Measurements from ENCODE around the gene ABCG4. TPM values are rescaled to one million over a fixed set of nuclear protein-coding genes. Genes with fewer than 3 reads are reported as not detected.

The ABCG4 gene
- total RNA-seq, 1 donor from 2014 or later: 1.3 TPM

DNA sequence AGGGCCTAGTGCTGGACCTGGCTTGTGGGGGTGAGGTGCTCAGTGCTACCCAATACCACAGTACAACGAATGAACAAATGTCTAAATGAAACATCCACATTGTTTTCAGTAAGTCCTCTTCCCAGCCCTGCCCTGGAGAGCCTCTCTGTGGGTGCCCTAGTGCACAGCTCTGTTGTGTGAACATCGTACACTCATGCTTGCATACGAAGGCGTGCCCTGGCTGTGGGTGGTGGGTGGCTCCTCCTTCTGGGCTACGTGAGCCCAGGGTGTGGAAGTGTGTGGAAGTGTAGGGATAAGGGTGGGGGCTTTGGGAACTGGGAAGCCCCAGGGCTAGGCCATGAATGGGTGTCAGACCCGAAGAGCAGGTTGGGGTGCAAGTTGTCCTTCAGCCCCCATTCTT, 19.1 kb downstream of the ABCG4 start:
- H3K27ac Mint-ChIP-seq: peak overlapping the region; percentile 71

DNA sequence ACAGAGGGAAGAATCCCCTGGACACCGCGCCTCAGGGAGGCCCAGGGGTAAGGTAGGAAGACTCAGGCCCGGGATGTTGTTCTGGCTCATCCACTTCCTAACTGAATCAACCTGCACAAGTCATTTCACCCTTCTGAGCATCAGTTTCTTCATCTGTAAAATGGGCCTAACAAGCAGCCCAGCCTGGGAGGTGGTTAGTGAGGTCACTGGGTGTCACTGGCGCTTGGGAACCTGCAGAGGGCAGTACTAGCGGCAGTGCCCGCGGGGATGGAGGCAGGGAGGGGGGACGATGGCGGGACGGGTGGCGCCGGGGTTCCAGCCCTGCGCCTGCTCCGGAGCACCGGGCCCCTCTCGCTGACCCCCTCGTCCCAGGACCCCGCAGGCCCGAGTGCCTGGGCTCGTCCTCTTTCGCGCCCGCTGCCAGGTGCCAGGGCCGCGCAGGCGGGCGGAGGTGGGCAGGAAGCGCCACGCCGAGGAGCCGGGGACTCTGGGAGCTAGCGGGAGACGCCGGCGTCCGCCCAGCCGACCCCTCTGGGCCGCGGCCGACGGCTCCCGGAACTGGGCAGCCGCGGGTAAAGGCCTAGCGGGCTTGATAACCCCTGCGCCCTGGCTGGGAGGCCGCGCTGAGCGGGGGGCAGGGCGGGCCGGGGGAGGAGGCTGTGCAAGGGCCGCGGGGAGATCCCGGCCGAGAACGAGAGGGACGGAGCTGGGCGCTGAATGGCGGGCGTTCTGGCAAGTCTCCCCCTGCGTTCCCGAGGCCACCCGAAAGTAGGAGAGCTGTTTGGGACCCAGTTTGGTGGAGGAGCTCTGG, 19.8 kb downstream of the ABCG4 start, which contains the start of gene NLRX1:
Gene NLRX1 (plus strand): TSS at position 255 of the 811 bp plus-strand sequence. CDS start 2,679 bp downstream, outside the sequence.
- TF ChIP-seq, protein P1, sequence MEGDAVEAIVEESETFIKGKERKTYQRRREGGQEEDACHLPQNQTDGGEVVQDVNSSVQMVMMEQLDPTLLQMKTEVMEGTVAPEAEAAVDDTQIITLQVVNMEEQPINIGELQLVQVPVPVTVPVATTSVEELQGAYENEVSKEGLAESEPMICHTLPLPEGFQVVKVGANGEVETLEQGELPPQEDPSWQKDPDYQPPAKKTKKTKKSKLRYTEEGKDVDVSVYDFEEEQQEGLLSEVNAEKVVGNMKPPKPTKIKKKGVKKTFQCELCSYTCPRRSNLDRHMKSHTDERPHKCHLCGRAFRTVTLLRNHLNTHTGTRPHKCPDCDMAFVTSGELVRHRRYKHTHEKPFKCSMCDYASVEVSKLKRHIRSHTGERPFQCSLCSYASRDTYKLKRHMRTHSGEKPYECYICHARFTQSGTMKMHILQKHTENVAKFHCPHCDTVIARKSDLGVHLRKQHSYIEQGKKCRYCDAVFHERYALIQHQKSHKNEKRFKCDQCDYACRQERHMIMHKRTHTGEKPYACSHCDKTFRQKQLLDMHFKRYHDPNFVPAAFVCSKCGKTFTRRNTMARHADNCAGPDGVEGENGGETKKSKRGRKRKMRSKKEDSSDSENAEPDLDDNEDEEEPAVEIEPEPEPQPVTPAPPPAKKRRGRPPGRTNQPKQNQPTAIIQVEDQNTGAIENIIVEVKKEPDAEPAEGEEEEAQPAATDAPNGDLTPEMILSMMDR (conservative IDR thresholded peaks at IDR 0.05): peak; percentile 84
- peaks cover 7% of the 10 kb centered on the region for H3K4me1 Mint-ChIP-seq (ENCODE audit: unreplicated experiment)
- DNase-seq (ENCODE audit: extremely low spot score, unreplicated experiment): peak; percentile 83
- H3K4me3 Mint-ChIP-seq: peak within 1 kb of the TSS; percentile 89
- H3K27me3 Mint-ChIP-seq: no peaks in the 10 kb centered on the region
- peak within 1 kb of the TSS; percentile 84 for H3K27ac Mint-ChIP-seq
- no peaks in the 10 kb centered on the region for H3K36me3 Mint-ChIP-seq
- no peaks in the 10 kb centered on the region for H3K9me3 Mint-ChIP-seq

More for the DNA sequence above, 19.1 kb downstream of the ABCG4 start:
- H3K27me3 Mint-ChIP-seq: no peaks in the 10 kb centered on the region
- peak overlapping the region; percentile 79 for H3K4me3 Mint-ChIP-seq
- TF ChIP-seq, protein P1 (conservative IDR thresholded peaks at IDR 0.05): no peak
- DNase-seq (ENCODE audit: extremely low spot score, unreplicated experiment): no peak
- H3K36me3 Mint-ChIP-seq: no peaks in the 10 kb centered on the region
- H3K9me3 Mint-ChIP-seq: no peaks in the 10 kb centered on the region
- peaks cover 7% of the 10 kb centered on the region for H3K4me1 Mint-ChIP-seq (ENCODE audit: unreplicated experiment)

DNA sequence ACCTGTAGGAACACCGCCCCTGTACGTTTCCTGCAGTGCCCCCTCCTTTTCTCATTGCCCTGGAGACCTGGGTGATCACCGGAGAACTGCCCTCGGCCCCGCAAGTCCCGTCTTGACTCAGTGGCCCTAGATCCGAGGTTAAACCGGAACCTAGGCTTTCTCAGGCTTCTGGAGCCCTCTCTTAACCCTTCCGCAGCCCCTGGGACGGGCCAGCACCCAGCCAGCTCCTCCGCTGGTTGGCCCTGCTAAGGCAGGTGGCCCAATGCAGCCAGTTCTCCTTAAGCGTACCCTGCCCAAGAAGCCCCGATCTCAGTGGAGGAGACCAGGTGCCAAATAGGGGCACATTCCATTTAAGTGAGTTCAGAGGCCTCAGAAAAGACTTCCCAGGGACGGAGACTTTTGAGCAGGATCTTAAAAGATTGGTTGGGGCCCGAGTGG, 20.4 kb downstream of the ABCG4 start:
- TF ChIP-seq, protein P1 (conservative IDR thresholded peaks at IDR 0.05): no peak
- peak overlapping the region; percentile 84 for H3K27ac Mint-ChIP-seq
- no peaks in the 10 kb centered on the region for H3K9me3 Mint-ChIP-seq
- no peak for DNase-seq (ENCODE audit: extremely low spot score, unreplicated experiment)
- H3K36me3 Mint-ChIP-seq: no peaks in the 10 kb centered on the region
- H3K4me1 Mint-ChIP-seq (ENCODE audit: unreplicated experiment): peaks cover 7% of the 10 kb centered on the region
- no peaks in the 10 kb centered on the region for H3K27me3 Mint-ChIP-seq
- peak overlapping the region; percentile 89 for H3K4me3 Mint-ChIP-seq

DNA sequence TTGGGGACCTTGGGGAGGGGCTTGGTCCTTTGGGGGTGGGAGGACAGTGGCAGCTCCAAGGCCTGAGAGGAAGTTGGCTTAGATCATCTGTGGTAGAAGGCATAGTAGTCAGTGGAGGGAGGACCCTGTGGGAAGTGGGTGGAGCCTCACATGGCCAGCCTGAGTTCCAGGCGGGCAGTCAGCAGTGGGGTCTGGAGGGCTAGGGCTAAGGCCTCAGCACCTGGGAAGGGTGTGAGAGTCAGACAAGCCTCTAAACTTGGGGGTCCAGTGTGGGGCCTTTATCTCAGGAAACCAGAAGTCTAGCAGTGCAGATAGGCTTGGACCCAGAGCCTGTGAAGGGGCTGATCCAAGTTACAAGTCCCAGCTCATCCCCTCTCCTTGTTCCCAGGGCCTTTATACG, 23.7 kb downstream of the ABCG4 start:
- H3K4me1 Mint-ChIP-seq (ENCODE audit: unreplicated experiment): peaks cover 14% of the 10 kb centered on the region
- no peaks in the 10 kb centered on the region for H3K36me3 Mint-ChIP-seq
- no peak overlapping the region for H3K27ac Mint-ChIP-seq
- no peaks in the 10 kb centered on the region for H3K9me3 Mint-ChIP-seq
- TF ChIP-seq, protein P1 (conservative IDR thresholded peaks at IDR 0.05): no peak
- no peak for DNase-seq (ENCODE audit: extremely low spot score, unreplicated experiment)
- H3K27me3 Mint-ChIP-seq: no peaks in the 10 kb centered on the region
- H3K4me3 Mint-ChIP-seq: no peak overlapping the region

DNA sequence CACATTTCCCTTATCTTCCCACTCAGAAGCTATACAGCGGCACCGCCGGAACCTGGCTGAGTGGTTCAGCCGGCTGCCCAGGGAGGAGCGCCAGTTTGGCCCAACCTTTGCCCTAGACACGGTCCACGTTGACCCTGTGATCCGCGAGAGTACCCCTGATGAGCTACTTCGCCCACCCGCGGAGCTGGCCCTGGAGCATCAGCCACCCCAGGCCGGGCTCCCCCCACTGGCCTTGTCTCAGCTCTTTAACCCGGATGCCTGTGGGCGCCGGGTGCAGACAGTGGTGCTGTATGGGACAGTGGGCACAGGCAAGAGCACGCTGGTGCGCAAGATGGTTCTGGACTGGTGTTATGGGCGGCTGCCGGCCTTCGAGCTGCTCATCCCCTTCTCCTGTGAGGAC, 24.6 kb downstream of the ABCG4 start:
- H3K4me1 Mint-ChIP-seq (ENCODE audit: unreplicated experiment): peaks cover 17% of the 10 kb centered on the region
- H3K36me3 Mint-ChIP-seq: no peaks in the 10 kb centered on the region

More for the DNA sequence above, 24.6 kb downstream of the ABCG4 start:
- H3K4me3 Mint-ChIP-seq: no peak overlapping the region
- DNase-seq (ENCODE audit: extremely low spot score, unreplicated experiment): no peak
- H3K27ac Mint-ChIP-seq: no peak overlapping the region
- no peaks in the 10 kb centered on the region for H3K27me3 Mint-ChIP-seq
- TF ChIP-seq, protein P1 (conservative IDR thresholded peaks at IDR 0.05): no peak
- no peaks in the 10 kb centered on the region for H3K9me3 Mint-ChIP-seq
